HUES6 (cell line): Measurements from ENCODE around the gene KLF8.
"Not testable (repeated sequence)": the region's sequence is repeated elsewhere in the genome, so short reads cannot be mapped to it uniquely, and the experiment has no call there.

Experiments used
- H3K27ac ChIP-seq: 2 replicates; pipeline ENCODE4 v1.7.0; 2013; ENCODE audit warnings: low read depth, mild to moderate bottlenecking, low read length, inconsistent platforms
- H3K27me3 ChIP-seq: 2 replicates; pipeline ENCODE4 v1.6.1; 2013; ENCODE audit warnings: low read length; ENCODE audit not compliant: control insufficient read depth, insufficient read depth
- H3K36me3 ChIP-seq: 2 replicates; pipeline ENCODE4 v1.6.1; 2013; ENCODE audit warnings: low read length; ENCODE audit not compliant: control insufficient read depth, insufficient read depth
- H3K4me1 ChIP-seq: 2 replicates; pipeline ENCODE4 v1.6.1; 2013; ENCODE audit warnings: low read length; ENCODE audit not compliant: control insufficient read depth, insufficient read depth
- H3K4me3 ChIP-seq: 2 replicates; pipeline ENCODE4 v1.5.1; 2013; ENCODE audit warnings: low read depth, low read length
- H3K9ac ChIP-seq: one replicate; pipeline ENCODE4 v1.6.1; 2013; ENCODE audit warnings: mild to moderate bottlenecking, low read length
- H3K9me3 ChIP-seq: 2 replicates; pipeline ENCODE4 v1.6.1; 2013; ENCODE audit warnings: low read depth, low read length; ENCODE audit not compliant: control insufficient read depth, insufficient read depth

Gene KLF8

DNA sequence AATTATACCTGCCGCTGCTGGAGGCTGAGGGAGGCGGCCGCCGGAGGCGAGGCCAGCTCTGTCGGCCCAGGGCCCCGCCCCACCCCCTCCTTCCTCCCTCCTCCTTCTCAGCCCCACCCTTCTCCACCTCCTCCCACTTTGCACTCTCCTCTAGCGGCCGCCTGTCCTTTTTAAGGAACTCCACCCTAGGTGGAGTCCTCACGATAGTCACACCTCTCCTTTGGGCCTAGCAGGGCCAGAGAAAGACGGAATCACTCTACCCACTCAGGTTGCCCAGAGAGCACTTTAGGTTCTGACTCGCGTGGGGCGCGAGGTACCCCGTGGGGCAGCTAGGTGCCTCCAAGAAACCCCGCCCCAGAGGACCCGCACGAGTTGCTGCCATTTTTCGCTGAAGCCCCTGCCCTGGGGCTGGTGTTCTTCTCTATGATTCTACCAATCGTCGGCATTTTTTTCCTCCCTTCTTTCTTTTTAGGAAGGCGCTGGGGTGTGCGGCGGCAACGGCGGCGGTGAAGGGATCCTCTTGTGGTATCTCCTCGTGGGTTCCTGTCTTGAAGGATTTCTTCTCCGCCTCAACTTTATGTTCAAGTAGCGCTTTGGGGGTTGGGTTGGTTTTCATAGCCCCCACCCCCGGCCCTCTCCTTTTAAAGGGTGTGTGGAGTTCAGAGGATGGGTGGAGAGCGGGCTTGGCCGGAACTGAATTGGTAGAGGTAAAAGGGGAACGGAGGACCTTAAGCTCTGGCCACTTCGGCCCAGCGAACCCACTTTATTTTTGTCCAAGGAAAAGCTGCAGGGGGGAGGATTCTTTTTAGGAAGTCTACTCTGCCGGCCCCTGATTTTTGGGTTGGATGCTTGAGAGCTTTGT, at the start of gene KLF8:
Gene KLF8, plus strand, starts transcription at position 136 of the 862 bp plus-strand sequence. CDS start 979 bp downstream, outside the sequence.
- Histone ChIP-seq H3K27me3 (no peaks in the 10 kb centered on the region), H3K27ac (peak within 1 kb of the TSS; percentile 64; the same call in 1 of the 2 replicates), H3K4me1 (peaks cover 17% of the 10 kb centered on the region; the same call in 1 of the 2 replicates), H3K9me3 (peaks cover 5% of the 10 kb centered on the region; the same call in 1 of the 2 replicates), H3K9ac (peak within 1 kb of the TSS; percentile 66), H3K36me3 (0 out of 2 replicates have a peak, but pooled peaks cover 2% of the 10 kb centered on the region), H3K4me3 (peak within 1 kb of the TSS; percentile 82)

- not testable (repeated sequence) for H3K9ac ChIP-seq, H3K36me3 ChIP-seq, H3K4me1 ChIP-seq, H3K27ac ChIP-seq, H3K4me3 ChIP-seq, H3K27me3 ChIP-seq
- H3K9me3 ChIP-seq = peaks cover 27% of the 10 kb centered on the region
These were observed 25.2 kb upstream of the KLF8 start for GRCh38 chrX:56206945-56207344.

DNA sequence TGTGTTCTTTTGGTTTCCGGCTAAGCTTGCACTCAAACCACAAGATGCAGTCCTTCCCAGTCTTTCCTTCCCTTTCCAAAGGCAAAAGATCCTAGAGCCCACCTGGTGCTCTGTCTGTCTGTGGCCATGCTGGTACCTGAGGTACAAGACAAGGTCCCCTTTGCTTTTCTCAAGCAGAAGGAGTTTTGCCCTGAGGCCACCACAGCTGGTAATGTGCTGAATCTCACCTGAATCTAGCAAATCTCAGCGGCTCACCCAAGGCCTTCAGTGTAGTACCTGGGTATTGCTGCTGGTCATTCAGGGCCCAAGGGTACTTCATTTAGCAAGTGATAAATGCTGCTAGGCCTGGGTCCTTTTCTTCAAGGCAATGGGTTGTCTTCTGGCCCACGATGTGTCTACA, 20.5 kb upstream of the KLF8 start:
- no peak overlapping the region for H3K9ac ChIP-seq
- no peak overlapping the region for H3K27ac ChIP-seq
- H3K4me1 ChIP-seq = no peaks in the 10 kb centered on the region
- no peaks in the 10 kb centered on the region for H3K27me3 ChIP-seq
- no peaks in the 10 kb centered on the region for H3K36me3 ChIP-seq
- H3K9me3 ChIP-seq = peaks cover 35% of the 10 kb centered on the region
- H3K4me3 ChIP-seq = no peak overlapping the region

GRCh38 chrX:56216332-56216731, 15.8 kb upstream of the KLF8 start:
- H3K27me3 ChIP-seq = no peaks in the 10 kb centered on the region
- no peaks in the 10 kb centered on the region for H3K4me1 ChIP-seq
- H3K36me3 ChIP-seq = no peaks in the 10 kb centered on the region
- no peak overlapping the region for H3K27ac ChIP-seq
- no peak overlapping the region for H3K9ac ChIP-seq
- no peak overlapping the region for H3K4me3 ChIP-seq
- peaks cover 26% of the 10 kb centered on the region for H3K9me3 ChIP-seq

DNA sequence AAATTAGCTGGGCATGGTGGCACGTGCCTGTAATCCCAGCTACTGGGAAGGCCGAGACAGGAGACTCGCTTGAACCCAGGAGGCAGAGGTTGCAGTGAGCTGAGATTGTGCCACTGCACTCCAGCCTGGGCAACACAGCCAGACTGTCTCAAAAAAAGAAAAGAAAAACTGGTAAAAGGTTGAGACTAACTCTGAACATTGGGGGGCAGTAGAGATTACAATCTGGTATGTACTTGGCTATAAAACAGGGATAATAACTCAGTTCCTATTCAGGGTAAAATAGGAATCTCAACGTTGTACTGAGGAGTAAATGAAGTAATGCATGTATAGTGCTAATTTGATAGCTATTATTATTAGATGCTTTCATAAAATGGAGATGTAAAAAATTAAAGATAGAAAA, 12.5 kb upstream of the KLF8 start:
- H3K9me3 ChIP-seq = peaks cover 18% of the 10 kb centered on the region; the same call in 1 of the 2 replicates
- no peak overlapping the region for H3K4me3 ChIP-seq
- no peaks in the 10 kb centered on the region for H3K36me3 ChIP-seq
- no peaks in the 10 kb centered on the region for H3K27me3 ChIP-seq
- no peak overlapping the region for H3K9ac ChIP-seq
- no peaks in the 10 kb centered on the region for H3K4me1 ChIP-seq
- no peak overlapping the region for H3K27ac ChIP-seq

DNA sequence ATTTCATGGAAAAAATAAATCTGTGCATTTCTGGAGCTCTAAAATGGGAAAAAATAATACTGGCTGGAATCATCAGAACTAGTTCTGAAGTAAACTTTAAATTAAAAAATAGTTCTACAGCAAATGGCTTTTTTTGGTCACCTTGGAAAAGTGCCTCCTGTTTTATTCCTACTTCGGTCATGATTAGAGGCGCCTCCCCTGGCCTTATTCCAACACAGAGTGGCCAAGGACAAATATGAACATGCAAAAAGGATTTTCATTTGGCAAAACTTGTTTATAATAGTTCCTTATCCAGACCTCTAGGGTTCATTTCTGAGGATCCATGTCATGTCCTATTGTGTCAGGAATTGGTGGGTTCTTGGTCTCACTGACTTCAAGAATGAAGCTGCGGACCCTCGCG, 11.1 kb upstream of the KLF8 start:
- peaks cover 18% of the 10 kb centered on the region; the same call in 1 of the 2 replicates for H3K9me3 ChIP-seq
- no peaks in the 10 kb centered on the region for H3K4me1 ChIP-seq
- H3K36me3 ChIP-seq = no peaks in the 10 kb centered on the region
- no peak overlapping the region for H3K9ac ChIP-seq
- H3K27me3 ChIP-seq = no peaks in the 10 kb centered on the region
- H3K27ac ChIP-seq = no peak overlapping the region
- no peak overlapping the region for H3K4me3 ChIP-seq

GRCh38 chrX:56222473-56223000, 9.6 kb upstream of the KLF8 start:
- no peaks in the 10 kb centered on the region for H3K36me3 ChIP-seq
- no peak overlapping the region for H3K9ac ChIP-seq
- no peak overlapping the region for H3K27ac ChIP-seq
- H3K4me1 ChIP-seq = no peaks in the 10 kb centered on the region
- H3K27me3 ChIP-seq = no peaks in the 10 kb centered on the region
- peaks cover 14% of the 10 kb centered on the region; the same call in 1 of the 2 replicates for H3K9me3 ChIP-seq
- H3K4me3 ChIP-seq = no peak overlapping the region

GRCh38 chrX:56226980-56227379, 5.2 kb upstream of the KLF8 start:
- H3K27ac ChIP-seq = no peak overlapping the region
- H3K9me3 ChIP-seq = peaks cover 8% of the 10 kb centered on the region; the same call in 1 of the 2 replicates
- H3K36me3 ChIP-seq = no peaks in the 10 kb centered on the region
- no peak overlapping the region for H3K4me3 ChIP-seq
- no peak overlapping the region for H3K9ac ChIP-seq
- no peaks in the 10 kb centered on the region for H3K27me3 ChIP-seq
- H3K4me1 ChIP-seq = peaks cover 17% of the 10 kb centered on the region; the same call in 1 of the 2 replicates

GRCh38 chrX:56228914-56229313, 3.2 kb upstream of the KLF8 start:
- Histone ChIP-seq H3K27me3 (no peaks in the 10 kb centered on the region), H3K9me3 (peaks cover 5% of the 10 kb centered on the region; the same call in 1 of the 2 replicates), H3K9ac (no peak overlapping the region), H3K4me3 (no peak overlapping the region), H3K27ac (no peak overlapping the region), H3K4me1 (peaks cover 17% of the 10 kb centered on the region; the same call in 1 of the 2 replicates), H3K36me3 (no peaks in the 10 kb centered on the region)

GRCh38 chrX:56231537-56232090, 542 bp upstream of the KLF8 start:
- no peaks in the 10 kb centered on the region for H3K27me3 ChIP-seq
- peaks cover 5% of the 10 kb centered on the region; the same call in 1 of the 2 replicates for H3K9me3 ChIP-seq
- H3K36me3 ChIP-seq = 0 out of 2 replicates have a peak, but pooled peaks cover 2% of the 10 kb centered on the region
- H3K4me1 ChIP-seq = peaks cover 17% of the 10 kb centered on the region; the same call in 1 of the 2 replicates
- peak overlapping the region; percentile 39 for H3K9ac ChIP-seq
- H3K27ac ChIP-seq = no peak overlapping the region
- peak overlapping the region; percentile 82 for H3K4me3 ChIP-seq

- Histone ChIP-seq H3K27ac (no peak overlapping the region), H3K36me3 (0 out of 2 replicates have a peak, but pooled peaks cover 2% of the 10 kb centered on the region), H3K9me3 (peaks cover 5% of the 10 kb centered on the region; the same call in 1 of the 2 replicates), H3K4me1 (peaks cover 17% of the 10 kb centered on the region; the same call in 1 of the 2 replicates), H3K4me3 (peak overlapping the region; percentile 82), H3K27me3 (no peaks in the 10 kb centered on the region), H3K9ac (peak overlapping the region; percentile 66)
These were observed 944 bp downstream of the KLF8 start for GRCh38 chrX:56233100-56233499.
